ACHN (cell line): ENCODE measurements around the gene GOLPH3.
A peak's percentile ranks its signal among the peaks of the same experiment; 100 is the strongest.
"Not testable (repeated sequence)": the region's sequence is repeated elsewhere in the genome, so short reads cannot be mapped to it uniquely, and the experiment has no call there.

Experiments used
- DNase-seq: peaks from one replicate; pipeline ENCODE4 v3.0.0-alpha.2; 2015
- in situ Hi-C: cut with HindIII; loops from 2 replicates; pipeline ENCODE4 v1.10.0; 2017; ENCODE audit warnings: low sequenced_read_pairs, low pct_ligation_motif_present, low pct_unique_long_range_greater_than_20kb

GOLPH3 gene

GRCh38 chr5:32089146-32090000, 84.7 kb downstream of the GOLPH3 start:
- no peak for DNase-seq
- in situ Hi-C loops = no loop called here

- in situ Hi-C loops = no loop called here
- DNase-seq = no peak
Measured at GRCh38 chr5:32088214-32088613, 85.9 kb downstream of the GOLPH3 start.

- in situ Hi-C loops = no loop called here
- no peak for DNase-seq
Measured at GRCh38 chr5:32087086-32088082, 86.7 kb downstream of the GOLPH3 start.

GRCh38 chr5:32083981-32084430, 90.1 kb downstream of the GOLPH3 start:
- no peak for DNase-seq
- in situ Hi-C loops = no loop called here

GRCh38 chr5:32082701-32083100, 91.4 kb downstream of the GOLPH3 start:
- DNase-seq = no peak
- in situ Hi-C loops = no loop called here

GRCh38 chr5:32080565-32080964, 93.6 kb downstream of the GOLPH3 start:
- in situ Hi-C loops, DNase-seq: not testable (repeated sequence)

GRCh38 chr5:32078855-32079254, 95.3 kb downstream of the GOLPH3 start:
- DNase-seq, in situ Hi-C loops: not testable (repeated sequence)

GRCh38 chr5:32076699-32077695, 97.1 kb downstream of the GOLPH3 start:
- peak; percentile 51 for DNase-seq
- in situ Hi-C loops = no loop called here
